ENCODE measurements around the gene WDR93.

WDR93 gene

DNA sequence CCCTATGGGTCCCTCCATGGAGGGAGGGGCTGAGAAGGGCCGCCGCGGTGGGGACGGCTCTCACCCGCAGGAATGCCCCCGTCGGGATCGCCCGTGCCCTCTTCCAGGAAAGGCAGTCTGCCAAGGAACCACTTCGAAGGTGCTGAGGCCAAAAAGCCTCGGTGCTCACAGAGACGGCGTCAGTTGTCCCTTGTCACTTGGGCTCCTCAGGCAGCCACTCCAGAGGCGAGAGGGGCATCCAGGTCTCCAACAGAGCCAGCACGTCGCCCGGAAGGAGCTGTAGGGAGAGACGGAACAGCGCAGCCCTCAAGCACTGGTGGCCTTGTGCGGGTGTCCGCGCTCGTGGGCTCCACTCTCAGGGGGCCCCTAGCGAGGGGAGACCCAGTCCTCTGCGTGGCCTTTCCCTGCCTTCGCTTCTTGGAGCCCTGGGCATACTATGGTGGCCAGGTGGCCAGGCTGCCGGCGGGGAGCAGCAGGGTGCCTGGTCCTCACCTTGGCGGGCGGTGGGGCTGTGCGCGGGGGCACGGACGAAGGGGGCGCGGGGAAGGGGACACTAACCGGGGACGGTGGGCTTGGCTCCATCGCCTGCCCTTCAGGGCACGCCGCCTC is 59.4 kb downstream of the WDR93 start:
- DNase-seq (ENCODE audit: low read depth in 2 of 2) = no peak
- H3K4me3 ChIP-seq (replicated peaks in 1 of 2; ENCODE audit: low read depth in 2 of 2, low read length in 2 of 2) = peak overlapping the region; percentile 16 to 60

DNA sequence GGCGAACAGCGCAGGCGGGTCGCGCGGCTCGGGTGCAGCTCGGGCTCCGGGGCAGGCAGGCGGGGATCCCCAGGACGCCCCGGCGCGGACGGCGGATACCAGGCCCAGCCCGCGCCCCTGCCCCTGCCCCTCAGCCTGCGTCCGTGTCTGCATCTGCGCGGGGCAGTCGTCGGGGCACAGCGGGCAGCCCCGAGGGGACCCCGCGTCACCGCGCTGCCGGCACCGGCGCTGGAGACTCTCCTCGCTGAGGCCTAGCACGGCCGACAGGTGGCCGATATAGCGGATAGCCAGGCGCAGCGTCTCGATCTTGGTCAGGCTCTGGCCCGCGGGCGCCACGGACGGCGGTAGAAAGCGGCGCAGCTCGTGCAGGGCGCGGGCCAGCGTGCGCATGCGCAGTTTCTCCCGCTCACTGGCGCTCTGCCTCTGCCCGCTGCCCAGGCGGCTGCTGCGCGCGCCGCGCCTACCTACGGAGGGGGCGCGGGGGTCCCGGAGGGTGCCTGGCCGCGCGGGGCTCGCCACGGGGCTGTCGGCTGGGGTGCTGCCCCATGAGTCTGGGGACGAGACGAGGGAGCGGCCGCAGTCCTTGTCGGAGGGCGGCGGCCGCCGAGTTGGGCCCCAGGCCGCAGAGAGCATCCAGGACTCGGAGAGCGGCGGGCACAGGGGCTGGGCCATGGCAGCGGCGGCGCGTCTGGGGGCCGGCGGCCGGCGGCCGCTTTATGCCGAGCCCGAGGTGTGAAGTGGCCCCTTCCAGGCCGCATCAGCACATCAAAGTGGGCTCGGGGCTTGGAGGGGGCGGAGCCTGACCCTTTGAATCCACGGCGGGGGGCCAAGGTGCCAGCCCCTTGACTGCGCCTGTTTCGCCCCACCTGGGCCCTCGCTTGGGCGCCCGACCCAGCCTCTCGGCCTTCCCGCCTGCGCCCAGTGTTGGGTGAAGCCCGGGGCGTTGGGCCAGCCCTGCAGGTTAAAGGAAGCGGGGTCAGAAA is 60.2 kb downstream of the WDR93 start, which contains the start of gene MESP1:
Gene MESP1, minus strand, starts transcription at position 690 of the 983 bp plus-strand sequence. Its CDS starts 18 bp downstream, at position 672.
- peak within 1 kb of the TSS; percentile 43 to 60 for H3K4me3 ChIP-seq (replicated peaks in 1 of 2; ENCODE audit: low read depth in 2 of 2, low read length in 2 of 2)
- peak; percentile 91 to 93 for DNase-seq (ENCODE audit: low read depth in 2 of 2)
- TF ChIP-seq, protein P1, sequence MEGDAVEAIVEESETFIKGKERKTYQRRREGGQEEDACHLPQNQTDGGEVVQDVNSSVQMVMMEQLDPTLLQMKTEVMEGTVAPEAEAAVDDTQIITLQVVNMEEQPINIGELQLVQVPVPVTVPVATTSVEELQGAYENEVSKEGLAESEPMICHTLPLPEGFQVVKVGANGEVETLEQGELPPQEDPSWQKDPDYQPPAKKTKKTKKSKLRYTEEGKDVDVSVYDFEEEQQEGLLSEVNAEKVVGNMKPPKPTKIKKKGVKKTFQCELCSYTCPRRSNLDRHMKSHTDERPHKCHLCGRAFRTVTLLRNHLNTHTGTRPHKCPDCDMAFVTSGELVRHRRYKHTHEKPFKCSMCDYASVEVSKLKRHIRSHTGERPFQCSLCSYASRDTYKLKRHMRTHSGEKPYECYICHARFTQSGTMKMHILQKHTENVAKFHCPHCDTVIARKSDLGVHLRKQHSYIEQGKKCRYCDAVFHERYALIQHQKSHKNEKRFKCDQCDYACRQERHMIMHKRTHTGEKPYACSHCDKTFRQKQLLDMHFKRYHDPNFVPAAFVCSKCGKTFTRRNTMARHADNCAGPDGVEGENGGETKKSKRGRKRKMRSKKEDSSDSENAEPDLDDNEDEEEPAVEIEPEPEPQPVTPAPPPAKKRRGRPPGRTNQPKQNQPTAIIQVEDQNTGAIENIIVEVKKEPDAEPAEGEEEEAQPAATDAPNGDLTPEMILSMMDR (IDR thresholded peaks at IDR 0.05; ENCODE audit: low read depth, low read length) = peak; percentile 66

More for the DNA sequence above, 59.4 kb downstream of the WDR93 start:
- TF ChIP-seq, protein P1 (IDR thresholded peaks at IDR 0.05; ENCODE audit: low read depth, low read length) = no peak

DNA sequence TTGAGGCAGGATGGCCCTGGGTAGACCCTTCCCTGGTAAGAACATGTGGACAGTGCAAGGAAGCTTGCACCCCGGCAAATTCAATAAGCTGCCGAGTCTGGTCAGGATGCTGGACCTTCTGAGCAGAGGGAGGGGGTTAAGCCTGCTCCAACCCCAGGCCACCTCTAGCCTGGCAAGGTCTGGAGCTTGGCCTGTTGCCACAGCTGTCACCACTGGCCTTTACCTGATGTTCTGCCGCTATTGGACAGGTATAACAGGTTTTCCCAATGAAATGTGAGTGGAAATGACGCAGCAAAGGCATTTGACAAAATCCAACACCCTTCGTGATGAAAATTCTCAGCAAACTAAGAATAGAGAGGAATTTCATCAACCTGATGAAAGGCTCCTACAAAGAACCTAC is 61.1 kb downstream of the WDR93 start:
- TF ChIP-seq, protein P1 (IDR thresholded peaks at IDR 0.05; ENCODE audit: low read depth, low read length) = no peak
- no peak for DNase-seq (ENCODE audit: low read depth in 2 of 2)
- no peak overlapping the region for H3K4me3 ChIP-seq (replicated peaks in 1 of 2; ENCODE audit: low read depth in 2 of 2, low read length in 2 of 2)

DNA sequence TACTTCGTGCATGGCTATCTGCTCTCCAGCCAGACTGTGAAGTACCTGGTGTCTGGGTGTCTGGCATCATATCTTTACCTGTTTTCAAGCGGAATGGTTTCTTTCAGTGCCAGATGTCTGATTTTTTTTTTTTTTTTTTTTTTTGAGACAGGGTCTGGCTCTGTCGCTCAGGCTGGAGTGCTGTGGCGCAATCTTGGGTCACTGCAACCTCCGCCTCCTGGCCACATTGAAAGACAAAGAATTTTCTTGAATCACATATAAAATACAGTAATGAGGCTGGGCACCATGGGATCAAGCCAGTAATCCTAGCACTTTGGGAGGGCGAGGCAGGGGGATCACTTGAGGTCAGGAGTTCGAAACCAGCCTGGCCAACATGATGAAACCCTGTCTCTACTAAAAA is 63.2 kb downstream of the WDR93 start:
- H3K4me3 ChIP-seq (replicated peaks in 1 of 2; ENCODE audit: low read depth in 2 of 2, low read length in 2 of 2) = no peak overlapping the region
- DNase-seq (ENCODE audit: low read depth in 2 of 2) = no peak
- TF ChIP-seq, protein P1 (IDR thresholded peaks at IDR 0.05; ENCODE audit: low read depth, low read length) = no peak

DNA sequence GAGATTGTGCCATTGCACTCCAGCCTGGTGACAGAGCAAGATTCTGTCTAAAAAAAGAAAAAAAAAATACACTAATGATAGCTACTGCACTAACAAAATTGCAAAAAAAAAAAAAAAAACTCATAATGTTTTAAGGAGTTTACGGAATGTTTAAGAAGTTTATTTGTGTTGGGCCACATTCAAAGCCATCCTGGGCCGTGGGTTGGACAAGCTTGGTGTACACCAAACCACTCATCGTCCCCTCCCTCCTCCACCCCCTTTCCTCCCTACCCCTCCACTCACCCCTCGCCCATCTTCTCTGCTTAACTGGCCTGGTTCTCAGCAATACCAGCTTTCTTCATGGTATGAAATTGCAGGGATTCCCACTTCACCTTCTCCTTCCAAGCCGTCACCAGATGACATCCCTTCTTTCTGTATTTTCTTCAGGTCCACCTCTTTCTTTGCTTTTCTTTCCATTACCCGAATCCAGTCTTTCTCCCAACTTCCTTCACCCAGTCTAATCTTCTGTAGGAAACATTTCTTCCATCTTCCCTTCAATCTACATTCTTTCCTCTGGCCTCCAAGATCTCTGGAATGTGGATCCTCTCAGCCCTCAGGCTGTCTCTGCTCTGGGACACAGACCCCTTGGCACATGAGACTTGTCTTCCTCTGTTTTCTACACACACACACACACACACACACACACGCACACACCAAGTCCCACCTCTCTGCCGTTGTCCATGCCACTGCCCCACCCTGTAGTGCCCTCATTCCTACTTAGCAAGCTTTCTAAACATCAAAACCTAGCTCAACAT is 63.9 kb downstream of the WDR93 start:
- TF ChIP-seq, protein P1 (IDR thresholded peaks at IDR 0.05; ENCODE audit: low read depth, low read length) = no peak
- no peak overlapping the region for H3K4me3 ChIP-seq (replicated peaks in 1 of 2; ENCODE audit: low read depth in 2 of 2, low read length in 2 of 2)
- DNase-seq (ENCODE audit: low read depth in 2 of 2) = no peak

DNA sequence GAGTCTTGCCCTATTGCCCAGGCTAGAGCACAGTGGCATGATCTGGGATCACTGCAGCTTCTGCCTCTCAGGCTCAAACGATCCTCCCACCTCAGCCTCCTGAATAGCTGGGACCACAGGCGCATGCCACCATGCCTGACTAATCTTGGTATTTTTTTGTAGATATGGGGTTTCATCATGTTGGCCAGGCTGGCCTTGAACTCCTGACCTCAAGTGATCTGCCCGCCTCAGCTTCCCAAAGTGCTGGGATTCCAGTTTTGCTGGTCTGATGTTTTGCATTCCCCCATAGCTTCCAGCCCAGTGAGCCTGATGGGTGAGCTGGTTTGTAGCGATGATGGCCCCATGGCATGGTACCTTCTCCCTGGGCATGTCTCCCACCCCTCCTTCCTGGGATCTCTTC is 65.1 kb downstream of the WDR93 start:
- DNase-seq (ENCODE audit: low read depth in 2 of 2) = no peak
- H3K4me3 ChIP-seq (replicated peaks in 1 of 2; ENCODE audit: low read depth in 2 of 2, low read length in 2 of 2) = no peak overlapping the region
- TF ChIP-seq, protein P1 (IDR thresholded peaks at IDR 0.05; ENCODE audit: low read depth, low read length) = no peak

All from cardiac fibroblast (primary cell).